ENCODE results near the gene AP3M1. TPM values are rescaled to one million over a fixed set of nuclear protein-coding genes. Genes with fewer than 3 reads are reported as not detected.
A peak's percentile ranks its signal among the peaks of the same experiment; 100 is the strongest.

Gene AP3M1
- total RNA-seq, 1 experiment from 2014 or later = 34.4 TPM

- DNase-seq (ENCODE audit: low read depth, low spot score) = no peak
- H3K27ac ChIP-seq (ENCODE audit: low read depth, low read length) = peak overlapping the region; percentile 45; the same call in 1 of the 2 replicates
- ATAC-seq = no peak
Observed at GRCh38 chr10:74117738-74118137, 32.9 kb downstream of the AP3M1 start.

More at GRCh38 chr10:74117738-74118137, 32.9 kb downstream of the AP3M1 start:
- peaks cover 51 to 73% of the 10 kb centered on the region in 2 experiments for H3K36me3 ChIP-seq (ENCODE audit: control insufficient read depth in 1 of 2, insufficient read depth in 2 of 2, low read length in 2 of 2)
- ChIA-PET CTCF (interaction anchor here (1.1 kb wide), 1 partner anchor 117 kb away, joined by 3 read pairs; no protein-coding TSS in a partner anchor), RAD21 (ENCODE audit: low non-redundant PET in 1 of 2, low total read pairs in 2 of 2, uncharacterized antibody in 2 of 2, unreplicated experiment in 2 of 2) (no interaction called here), POLR2A (no interaction called here)
- no peaks in the 10 kb centered on the region for H3K9me3 ChIP-seq (ENCODE audit: control insufficient read depth in 1 of 2, insufficient read depth in 1 of 2, low read depth in 1 of 2, low read length in 2 of 2)
- no peak overlapping the region for H3K9ac ChIP-seq (ENCODE audit: low read length)
- H4K20me1 ChIP-seq (ENCODE audit: insufficient read depth) = no peaks in the 10 kb centered on the region
- no TSS peak for BruUV-seq (replicated peaks)
- peaks cover 11 to 24% of the 10 kb centered on the region in 2 experiments for H3K4me1 ChIP-seq (ENCODE audit: control insufficient read depth in 1 of 2, insufficient read depth in 2 of 2, low read length in 2 of 2)
- H3K27me3 ChIP-seq (ENCODE audit: insufficient read depth, low read length) = no peaks in the 10 kb centered on the region
- peaks cover under 1% of the 10 kb centered on the region; the same call in 1 of the 2 replicates for H3K79me2 ChIP-seq (ENCODE audit: insufficient read depth, low read length)
- peak overlapping the region; percentile 55; the same call in 1 of the 2 replicates for H3K4me2 ChIP-seq (ENCODE audit: low read length)
- H2AFZ ChIP-seq (ENCODE audit: low read depth, low read length, poor library complexity, severe bottlenecking) = no peak overlapping the region
- H3K4me3 ChIP-seq (replicated peaks in 1 of 2; ENCODE audit: low read depth in 1 of 2, low read length in 2 of 2) = no peak overlapping the region
- intact Hi-C loops (cut with micrococcal nuclease) = no loop called here
- TF ChIP-seq SRF (IDR thresholded peaks at IDR 0.05; ENCODE audit: low read depth) (no peak), ZNF274 (IDR thresholded peaks at IDR 0.05; ENCODE audit: low read depth, low read length) (no peak), EGR1 (IDR thresholded peaks at IDR 0.05; ENCODE audit: low read depth) (no peak), CEBPB (IDR thresholded peaks at IDR 0.05; ENCODE audit: low read depth) (no peak), JUND (IDR thresholded peaks at IDR 0.05) (no peak), ZFX (IDR thresholded peaks at IDR 0.05) (no peak), TCF7L2 (IDR thresholded peaks at IDR 0.05; ENCODE audit: borderline replicate concordance, extremely low read depth, insufficient read depth, insufficient read length) (no peak), SP1 (IDR thresholded peaks at IDR 0.05; ENCODE audit: low read depth) (no peak), POLR2AphosphoS5 (IDR thresholded peaks at IDR 0.05; ENCODE audit: low read depth, low read length) (no peak), FOSL1 (IDR thresholded peaks at IDR 0.05; ENCODE audit: low read depth) (no peak), SIN3A (IDR thresholded peaks at IDR 0.05; ENCODE audit: low read depth) (no peak)
- TF ChIP-seq, protein P1, sequence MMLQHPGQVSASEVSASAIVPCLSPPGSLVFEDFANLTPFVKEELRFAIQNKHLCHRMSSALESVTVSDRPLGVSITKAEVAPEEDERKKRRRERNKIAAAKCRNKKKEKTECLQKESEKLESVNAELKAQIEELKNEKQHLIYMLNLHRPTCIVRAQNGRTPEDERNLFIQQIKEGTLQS (IDR thresholded peaks at IDR 0.05) = no peak
- TF ChIP-seq, protein P2, sequence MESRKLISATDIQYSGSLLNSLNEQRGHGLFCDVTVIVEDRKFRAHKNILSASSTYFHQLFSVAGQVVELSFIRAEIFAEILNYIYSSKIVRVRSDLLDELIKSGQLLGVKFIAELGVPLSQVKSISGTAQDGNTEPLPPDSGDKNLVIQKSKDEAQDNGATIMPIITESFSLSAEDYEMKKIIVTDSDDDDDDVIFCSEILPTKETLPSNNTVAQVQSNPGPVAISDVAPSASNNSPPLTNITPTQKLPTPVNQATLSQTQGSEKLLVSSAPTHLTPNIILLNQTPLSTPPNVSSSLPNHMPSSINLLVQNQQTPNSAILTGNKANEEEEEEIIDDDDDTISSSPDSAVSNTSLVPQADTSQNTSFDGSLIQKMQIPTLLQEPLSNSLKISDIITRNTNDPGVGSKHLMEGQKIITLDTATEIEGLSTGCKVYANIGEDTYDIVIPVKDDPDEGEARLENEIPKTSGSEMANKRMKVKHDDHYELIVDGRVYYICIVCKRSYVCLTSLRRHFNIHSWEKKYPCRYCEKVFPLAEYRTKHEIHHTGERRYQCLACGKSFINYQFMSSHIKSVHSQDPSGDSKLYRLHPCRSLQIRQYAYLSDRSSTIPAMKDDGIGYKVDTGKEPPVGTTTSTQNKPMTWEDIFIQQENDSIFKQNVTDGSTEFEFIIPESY (IDR thresholded peaks at IDR 0.05; ENCODE audit: extremely low read depth, insufficient replicate concordance, low read length) = no peak
- TF ChIP-seq, protein P3, sequence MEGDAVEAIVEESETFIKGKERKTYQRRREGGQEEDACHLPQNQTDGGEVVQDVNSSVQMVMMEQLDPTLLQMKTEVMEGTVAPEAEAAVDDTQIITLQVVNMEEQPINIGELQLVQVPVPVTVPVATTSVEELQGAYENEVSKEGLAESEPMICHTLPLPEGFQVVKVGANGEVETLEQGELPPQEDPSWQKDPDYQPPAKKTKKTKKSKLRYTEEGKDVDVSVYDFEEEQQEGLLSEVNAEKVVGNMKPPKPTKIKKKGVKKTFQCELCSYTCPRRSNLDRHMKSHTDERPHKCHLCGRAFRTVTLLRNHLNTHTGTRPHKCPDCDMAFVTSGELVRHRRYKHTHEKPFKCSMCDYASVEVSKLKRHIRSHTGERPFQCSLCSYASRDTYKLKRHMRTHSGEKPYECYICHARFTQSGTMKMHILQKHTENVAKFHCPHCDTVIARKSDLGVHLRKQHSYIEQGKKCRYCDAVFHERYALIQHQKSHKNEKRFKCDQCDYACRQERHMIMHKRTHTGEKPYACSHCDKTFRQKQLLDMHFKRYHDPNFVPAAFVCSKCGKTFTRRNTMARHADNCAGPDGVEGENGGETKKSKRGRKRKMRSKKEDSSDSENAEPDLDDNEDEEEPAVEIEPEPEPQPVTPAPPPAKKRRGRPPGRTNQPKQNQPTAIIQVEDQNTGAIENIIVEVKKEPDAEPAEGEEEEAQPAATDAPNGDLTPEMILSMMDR (IDR thresholded peaks at IDR 0.05 in 2 of 3, conservative IDR thresholded peaks at IDR 0.05 in 1 of 3; ENCODE audit: borderline replicate concordance in 1 of 3, insufficient read depth in 1 of 3, low read depth in 2 of 3, low read length in 2 of 3) = no peak
- TF ChIP-seq, protein P4, sequence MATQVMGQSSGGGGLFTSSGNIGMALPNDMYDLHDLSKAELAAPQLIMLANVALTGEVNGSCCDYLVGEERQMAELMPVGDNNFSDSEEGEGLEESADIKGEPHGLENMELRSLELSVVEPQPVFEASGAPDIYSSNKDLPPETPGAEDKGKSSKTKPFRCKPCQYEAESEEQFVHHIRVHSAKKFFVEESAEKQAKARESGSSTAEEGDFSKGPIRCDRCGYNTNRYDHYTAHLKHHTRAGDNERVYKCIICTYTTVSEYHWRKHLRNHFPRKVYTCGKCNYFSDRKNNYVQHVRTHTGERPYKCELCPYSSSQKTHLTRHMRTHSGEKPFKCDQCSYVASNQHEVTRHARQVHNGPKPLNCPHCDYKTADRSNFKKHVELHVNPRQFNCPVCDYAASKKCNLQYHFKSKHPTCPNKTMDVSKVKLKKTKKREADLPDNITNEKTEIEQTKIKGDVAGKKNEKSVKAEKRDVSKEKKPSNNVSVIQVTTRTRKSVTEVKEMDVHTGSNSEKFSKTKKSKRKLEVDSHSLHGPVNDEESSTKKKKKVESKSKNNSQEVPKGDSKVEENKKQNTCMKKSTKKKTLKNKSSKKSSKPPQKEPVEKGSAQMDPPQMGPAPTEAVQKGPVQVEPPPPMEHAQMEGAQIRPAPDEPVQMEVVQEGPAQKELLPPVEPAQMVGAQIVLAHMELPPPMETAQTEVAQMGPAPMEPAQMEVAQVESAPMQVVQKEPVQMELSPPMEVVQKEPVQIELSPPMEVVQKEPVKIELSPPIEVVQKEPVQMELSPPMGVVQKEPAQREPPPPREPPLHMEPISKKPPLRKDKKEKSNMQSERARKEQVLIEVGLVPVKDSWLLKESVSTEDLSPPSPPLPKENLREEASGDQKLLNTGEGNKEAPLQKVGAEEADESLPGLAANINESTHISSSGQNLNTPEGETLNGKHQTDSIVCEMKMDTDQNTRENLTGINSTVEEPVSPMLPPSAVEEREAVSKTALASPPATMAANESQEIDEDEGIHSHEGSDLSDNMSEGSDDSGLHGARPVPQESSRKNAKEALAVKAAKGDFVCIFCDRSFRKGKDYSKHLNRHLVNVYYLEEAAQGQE (IDR thresholded peaks at IDR 0.05; ENCODE audit: low read depth) = no peak
- H3K9me2 ChIP-seq (ENCODE audit: insufficient read depth) = no peaks in the 10 kb centered on the region

Data from HCT116 (cell line).